Neural progenitor cell (in vitro differentiated cells): ENCODE data around the gene KLF9. TPM values are rescaled to one million over a fixed set of nuclear protein-coding genes. Genes with fewer than 3 reads are reported as not detected.

Experiments
- DNase-seq: peaks from one replicate; pipeline ENCODE4 v3.0.0-alpha.2; 2016; ENCODE audit warnings: low spot score
- H2AFZ ChIP-seq: fragments of 200-600 bp; sonication (generic); replicated peaks from 2 replicates; pipeline ENCODE4 v1.6.1; 2016; ENCODE audit warnings: antibody characterized with exemption
- H3F3A ChIP-seq: fragments of 200-600 bp; sonication (generic); 2 replicates; pipeline ENCODE4 v1.6.1; 2016; ENCODE audit warnings: antibody characterized with exemption, low read depth
- H3K27ac ChIP-seq: fragments of 200-600 bp; sonication (generic); 2 replicates; pipeline ENCODE4 v1.5.1; 2016; ENCODE audit warnings: mild to moderate bottlenecking
- H3K27me3 ChIP-seq: fragments of 200-600 bp; sonication (generic); 2 replicates; pipeline ENCODE4 v1.6.1; 2016; ENCODE audit warnings: mild to moderate bottlenecking, moderate library complexity
- H3K36me3 ChIP-seq: fragments of 200-600 bp; sonication (generic); 2 replicates; pipeline ENCODE4 v1.5.1; 2016
- H3K4me1 ChIP-seq: fragments of 200-600 bp; sonication (generic); 2 replicates; pipeline ENCODE4 v1.6.1; 2016; ENCODE audit warnings: mixed run types
- H3K4me2 ChIP-seq: fragments of 200-600 bp; sonication (generic); 2 replicates; pipeline ENCODE4 v1.6.1; 2016
- H3K4me3 ChIP-seq: fragments of 200-600 bp; sonication (generic); 2 replicates; pipeline ENCODE4 v1.5.1; 2016
- H3K79me2 ChIP-seq: fragments of 200-600 bp; sonication (generic); 2 replicates; pipeline ENCODE4 v1.6.1; 2016; ENCODE audit warnings: low read depth
- H3K9ac ChIP-seq: fragments of 200-600 bp; sonication (generic); 2 replicates; pipeline ENCODE4 v1.6.1; 2016
- H3K9me3 ChIP-seq: fragments of 200-600 bp; sonication (generic); 2 replicates; pipeline ENCODE4 v1.5.1; 2016; ENCODE audit warnings: low read depth
- H4K20me1 ChIP-seq: fragments of 200-600 bp; sonication (generic); 2 replicates; pipeline ENCODE4 v1.6.1; 2016; ENCODE audit warnings: low read depth
- H3K27ac Mint-ChIP-seq: 3 replicates; pipeline ENCODE4 v1.8.0; 2021; ENCODE audit warnings: mixed read lengths
- H3K27me3 Mint-ChIP-seq: 2 replicates; pipeline ENCODE4 v1.8.0; 2022; ENCODE audit warnings: low read depth, mild to moderate bottlenecking, inconsistent platforms, moderate library complexity, mixed read lengths; ENCODE audit not compliant: insufficient read depth
- H3K36me3 Mint-ChIP-seq: 3 replicates; pipeline ENCODE4 v1.8.0; 2021; ENCODE audit warnings: mixed read lengths
- H3K4me1 Mint-ChIP-seq: 3 replicates; pipeline ENCODE4 v1.8.0; 2021; ENCODE audit warnings: mixed read lengths
- H3K4me3 Mint-ChIP-seq: 3 replicates; pipeline ENCODE4 v1.8.0; 2021; ENCODE audit warnings: mild to moderate bottlenecking, moderate library complexity, mixed read lengths
- H3K9me3 Mint-ChIP-seq: 3 replicates; pipeline ENCODE4 v1.8.0; 2020; ENCODE audit warnings: mixed read lengths
- CTCF ChIP-seq: fragments of 200-600 bp; sonication (generic); IDR thresholded peaks from 2 replicates; pipeline ENCODE4 v1.5.1; 2017; ENCODE audit warnings: antibody characterized with exemption, mild to moderate bottlenecking
- EZH2 ChIP-seq: fragments of 200-600 bp; sonication (generic); IDR thresholded peaks from 2 replicates; pipeline ENCODE4 v1.6.1; 2017; ENCODE audit warnings: antibody characterized with exemption, mild to moderate bottlenecking, moderate library complexity
- EZH2phosphoT487 ChIP-seq: fragments of 200-600 bp; sonication (generic); IDR thresholded peaks from 2 replicates; pipeline ENCODE4 v1.6.1; 2017; ENCODE audit warnings: antibody characterized with exemption
- total RNA-seq: library from RNA; depleted of rRNA; stranded (reverse); fragments of >200 nt; gene quantifications from 2 replicates; pipeline ENCODE4 v1.2.3, GENCODE V29; 2015; ENCODE audit warnings: low replicate concordance

Gene KLF9
- total RNA-seq, 1 donor from 2014 or later, result 0.41 TPM

- DNase-seq, result no peak
- peak overlapping the region; percentile 88 for H3K4me3 Mint-ChIP-seq
- Histone ChIP-seq H4K20me1 (peaks cover 4% of the 10 kb centered on the region), H3K4me2 (peak overlapping the region; percentile 78), H3K27me3 (peaks cover 88% of the 10 kb centered on the region), H3K4me1 (peaks cover 11% of the 10 kb centered on the region), H3K4me3 (peak overlapping the region; percentile 49), H2AFZ (peak overlapping the region; percentile 40), H3K36me3 (no peaks in the 10 kb centered on the region), H3K9ac (no peak overlapping the region), H3K79me2 (no peaks in the 10 kb centered on the region), H3F3A (peaks cover 16% of the 10 kb centered on the region), H3K9me3 (no peaks in the 10 kb centered on the region), H3K27ac (no peak overlapping the region)
- H3K27ac Mint-ChIP-seq, result no peak overlapping the region
- H3K27me3 Mint-ChIP-seq, result peaks cover 39% of the 10 kb centered on the region
- peaks cover 20% of the 10 kb centered on the region for H3K4me1 Mint-ChIP-seq
- peaks cover 4% of the 10 kb centered on the region for H3K9me3 Mint-ChIP-seq
- H3K36me3 Mint-ChIP-seq, result no peaks in the 10 kb centered on the region
- TF ChIP-seq EZH2 (peak; percentile 95), EZH2phosphoT487 (peak; percentile 95), CTCF (no peak)
Measured at GRCh38 chr9:70412832-70413463, 1.5 kb downstream of the KLF9 start.

GRCh38 chr9:70411930-70412831, 2.3 kb downstream of the KLF9 start:
- TF ChIP-seq CTCF (no peak), EZH2 (no peak), EZH2phosphoT487 (no peak)
- no peak overlapping the region for H3K27ac ChIP-seq
- Mint-ChIP-seq H3K9me3 (peaks cover 4% of the 10 kb centered on the region), H3K36me3 (no peaks in the 10 kb centered on the region), H3K27ac (no peak overlapping the region), H3K27me3 (peaks cover 38% of the 10 kb centered on the region), H3K4me3 (peak overlapping the region; percentile 88), H3K4me1 (peaks cover 23% of the 10 kb centered on the region)
- no peaks in the 10 kb centered on the region for H3K79me2 ChIP-seq
- peak; percentile 52 for DNase-seq
- H3K4me3 ChIP-seq, result peak overlapping the region; percentile 49
- peak overlapping the region; percentile 78 for H3K4me2 ChIP-seq
- peaks cover 11% of the 10 kb centered on the region for H3F3A ChIP-seq
- H2AFZ ChIP-seq, result peak overlapping the region; percentile 40
- no peaks in the 10 kb centered on the region for H3K9me3 ChIP-seq
- no peak overlapping the region for H3K9ac ChIP-seq
- H4K20me1 ChIP-seq, result peaks cover 4% of the 10 kb centered on the region
- peaks cover 80% of the 10 kb centered on the region for H3K27me3 ChIP-seq
- no peaks in the 10 kb centered on the region for H3K36me3 ChIP-seq
- peaks cover 11% of the 10 kb centered on the region for H3K4me1 ChIP-seq

- Histone ChIP-seq H4K20me1 (peaks cover 4% of the 10 kb centered on the region), H2AFZ (no peak overlapping the region), H3K36me3 (no peaks in the 10 kb centered on the region), H3K27ac (no peak overlapping the region), H3K27me3 (peaks cover 72% of the 10 kb centered on the region), H3K9ac (no peak overlapping the region), H3K79me2 (no peaks in the 10 kb centered on the region), H3F3A (peaks cover 16% of the 10 kb centered on the region), H3K4me3 (no peak overlapping the region), H3K4me2 (no peak overlapping the region), H3K4me1 (peaks cover 19% of the 10 kb centered on the region), H3K9me3 (no peaks in the 10 kb centered on the region)
- TF ChIP-seq CTCF (no peak), EZH2phosphoT487 (no peak), EZH2 (no peak)
- H3K27me3 Mint-ChIP-seq, result peaks cover 35% of the 10 kb centered on the region
- H3K4me1 Mint-ChIP-seq, result peaks cover 29% of the 10 kb centered on the region
- H3K27ac Mint-ChIP-seq, result no peak overlapping the region
- peak overlapping the region; percentile 64 for H3K4me3 Mint-ChIP-seq
- no peaks in the 10 kb centered on the region for H3K36me3 Mint-ChIP-seq
- peaks cover 4% of the 10 kb centered on the region for H3K9me3 Mint-ChIP-seq
- DNase-seq, result peak; percentile 22
Measured at GRCh38 chr9:70411121-70411929, 3.1 kb downstream of the KLF9 start.
